Bone marrow (tissue), 2 donors: ENCODE measurements around the gene HLA-DMA.

ENCODE experiments used
- DNase-seq, 2 donors: peaks; one replicate each; lab custom pipeline; 2025; lab: John Stamatoyannopoulos, UW

Gene HLA-DMA

DNA sequence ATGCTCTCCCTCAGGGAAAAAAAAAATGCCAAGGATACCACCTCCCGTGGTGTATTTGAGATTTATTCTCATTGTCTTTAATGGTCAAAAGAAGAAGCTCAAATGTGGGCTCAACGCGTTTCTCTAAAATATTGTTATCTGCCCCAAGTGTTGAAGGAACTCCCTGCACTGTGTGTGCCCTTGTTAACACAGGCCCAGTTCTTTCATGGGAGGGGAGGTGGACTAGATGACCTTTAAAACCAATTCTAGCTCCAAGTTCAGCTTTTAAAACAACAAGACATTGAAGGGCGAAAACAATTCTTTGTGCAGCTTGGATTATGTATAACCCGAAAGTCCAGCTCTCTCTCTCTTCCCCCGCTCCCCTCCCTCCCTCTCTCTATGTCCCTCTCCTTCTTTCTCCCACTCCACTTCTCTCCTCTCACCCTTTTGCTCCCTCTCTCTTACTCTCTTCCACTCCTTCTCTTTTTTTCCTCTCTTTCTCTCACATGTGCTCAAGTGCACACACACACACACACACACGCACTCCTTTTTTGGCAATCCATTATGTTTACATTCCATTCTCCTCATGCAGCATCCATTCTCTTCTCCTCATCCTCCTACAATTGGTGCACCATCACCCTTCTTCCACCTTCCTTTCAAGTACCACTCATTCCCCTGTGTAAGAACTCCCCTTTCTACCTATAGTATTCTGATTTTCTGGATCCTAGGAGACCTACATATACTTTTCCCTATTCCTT is 20.6 kb downstream of the HLA-DMA start:
- DNase-seq = no peak

- DNase-seq = no peak
Measured at GRCh38 chr6:32931211-32931610, 21.7 kb downstream of the HLA-DMA start.

GRCh38 chr6:32922083-32922482 is 30.8 kb downstream of the HLA-DMA start:
- no peak for DNase-seq

GRCh38 chr6:32920715-32921114 is 32.2 kb downstream of the HLA-DMA start:
- no peak for DNase-seq

GRCh38 chr6:32912951-32913350 is 39.9 kb downstream of the HLA-DMA start:
- no peak for DNase-seq

GRCh38 chr6:32908897-32909296 is 44.0 kb downstream of the HLA-DMA start:
- DNase-seq = no peak

- DNase-seq = no peak
Measured at GRCh38 chr6:32906539-32906938, 46.4 kb downstream of the HLA-DMA start.

GRCh38 chr6:32905078-32905477 is 47.8 kb downstream of the HLA-DMA start:
- no peak for DNase-seq

- DNase-seq = no peak
Measured at GRCh38 chr6:32903952-32904351, 48.9 kb downstream of the HLA-DMA start.
